Articular chondrocyte of knee joint (primary cell): ENCODE data around the gene MUC5B. TPM values are rescaled to one million over a fixed set of nuclear protein-coding genes. Genes with fewer than 3 reads are reported as not detected.

ENCODE experiments used
- small RNA-seq: library from RNA; depleted of rRNA; stranded (forward); fragments of <200 nt; gene quantifications from one replicate; pipeline ENCODE3, GENCODE V24; 2012
- total RNA-seq: library from RNA; depleted of rRNA; stranded (reverse); fragments of >200 nt; gene quantifications from 2 replicates; pipeline ENCODE4 v1.2.3, GENCODE V29; 2012

MUC5B gene, protein sequence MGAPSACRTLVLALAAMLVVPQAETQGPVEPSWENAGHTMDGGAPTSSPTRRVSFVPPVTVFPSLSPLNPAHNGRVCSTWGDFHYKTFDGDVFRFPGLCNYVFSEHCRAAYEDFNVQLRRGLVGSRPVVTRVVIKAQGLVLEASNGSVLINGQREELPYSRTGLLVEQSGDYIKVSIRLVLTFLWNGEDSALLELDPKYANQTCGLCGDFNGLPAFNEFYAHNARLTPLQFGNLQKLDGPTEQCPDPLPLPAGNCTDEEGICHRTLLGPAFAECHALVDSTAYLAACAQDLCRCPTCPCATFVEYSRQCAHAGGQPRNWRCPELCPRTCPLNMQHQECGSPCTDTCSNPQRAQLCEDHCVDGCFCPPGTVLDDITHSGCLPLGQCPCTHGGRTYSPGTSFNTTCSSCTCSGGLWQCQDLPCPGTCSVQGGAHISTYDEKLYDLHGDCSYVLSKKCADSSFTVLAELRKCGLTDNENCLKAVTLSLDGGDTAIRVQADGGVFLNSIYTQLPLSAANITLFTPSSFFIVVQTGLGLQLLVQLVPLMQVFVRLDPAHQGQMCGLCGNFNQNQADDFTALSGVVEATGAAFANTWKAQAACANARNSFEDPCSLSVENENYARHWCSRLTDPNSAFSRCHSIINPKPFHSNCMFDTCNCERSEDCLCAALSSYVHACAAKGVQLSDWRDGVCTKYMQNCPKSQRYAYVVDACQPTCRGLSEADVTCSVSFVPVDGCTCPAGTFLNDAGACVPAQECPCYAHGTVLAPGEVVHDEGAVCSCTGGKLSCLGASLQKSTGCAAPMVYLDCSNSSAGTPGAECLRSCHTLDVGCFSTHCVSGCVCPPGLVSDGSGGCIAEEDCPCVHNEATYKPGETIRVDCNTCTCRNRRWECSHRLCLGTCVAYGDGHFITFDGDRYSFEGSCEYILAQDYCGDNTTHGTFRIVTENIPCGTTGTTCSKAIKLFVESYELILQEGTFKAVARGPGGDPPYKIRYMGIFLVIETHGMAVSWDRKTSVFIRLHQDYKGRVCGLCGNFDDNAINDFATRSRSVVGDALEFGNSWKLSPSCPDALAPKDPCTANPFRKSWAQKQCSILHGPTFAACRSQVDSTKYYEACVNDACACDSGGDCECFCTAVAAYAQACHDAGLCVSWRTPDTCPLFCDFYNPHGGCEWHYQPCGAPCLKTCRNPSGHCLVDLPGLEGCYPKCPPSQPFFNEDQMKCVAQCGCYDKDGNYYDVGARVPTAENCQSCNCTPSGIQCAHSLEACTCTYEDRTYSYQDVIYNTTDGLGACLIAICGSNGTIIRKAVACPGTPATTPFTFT (N-terminal part only)
- not detected in 2 replicates for total RNA-seq

DNA sequence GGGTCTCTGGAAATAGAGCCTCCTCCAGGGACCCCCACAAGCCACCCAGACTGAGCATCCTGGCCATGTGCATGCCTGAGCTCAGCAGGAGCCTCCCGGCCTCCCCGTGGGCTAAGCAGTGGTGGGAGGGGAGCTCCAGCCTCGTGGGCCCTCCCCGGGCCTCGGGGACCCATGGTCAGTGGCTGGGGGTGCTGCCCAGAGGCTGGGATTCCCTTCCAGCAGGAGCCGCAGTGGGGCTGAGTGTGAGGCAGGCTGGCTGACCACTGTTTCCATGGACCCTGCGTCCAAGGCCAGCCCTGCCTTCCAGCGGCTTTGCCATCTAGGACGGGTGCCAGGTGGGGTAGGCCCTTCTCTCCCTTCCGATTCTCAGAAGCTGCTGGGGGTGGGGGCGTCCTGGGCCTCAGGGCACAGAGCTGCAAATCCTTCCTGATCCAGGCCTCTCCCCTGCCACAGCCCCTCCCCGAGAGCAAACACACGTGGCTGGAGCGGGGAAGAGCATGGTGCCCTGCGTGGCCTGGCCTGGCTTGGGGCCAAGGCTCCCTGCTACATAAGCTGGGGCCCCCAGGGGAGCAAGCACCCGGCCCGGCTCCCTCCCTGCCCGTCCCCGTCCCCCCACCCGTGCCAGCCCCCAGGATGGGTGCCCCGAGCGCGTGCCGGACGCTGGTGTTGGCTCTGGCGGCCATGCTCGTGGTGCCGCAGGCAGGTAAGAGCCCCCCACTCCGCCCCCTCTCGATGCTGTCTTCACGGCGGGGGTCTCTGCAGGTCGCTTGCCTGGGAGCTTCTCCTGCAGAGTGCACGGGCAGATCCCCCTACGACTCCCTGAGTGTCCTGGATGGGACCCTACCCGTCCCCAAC is at the start of gene MUC5B:
Gene MUC5B, plus strand, starts transcription at position 576 of the 855 bp plus-strand sequence. Its CDS starts 58 bp downstream, at position 634.

DNA sequence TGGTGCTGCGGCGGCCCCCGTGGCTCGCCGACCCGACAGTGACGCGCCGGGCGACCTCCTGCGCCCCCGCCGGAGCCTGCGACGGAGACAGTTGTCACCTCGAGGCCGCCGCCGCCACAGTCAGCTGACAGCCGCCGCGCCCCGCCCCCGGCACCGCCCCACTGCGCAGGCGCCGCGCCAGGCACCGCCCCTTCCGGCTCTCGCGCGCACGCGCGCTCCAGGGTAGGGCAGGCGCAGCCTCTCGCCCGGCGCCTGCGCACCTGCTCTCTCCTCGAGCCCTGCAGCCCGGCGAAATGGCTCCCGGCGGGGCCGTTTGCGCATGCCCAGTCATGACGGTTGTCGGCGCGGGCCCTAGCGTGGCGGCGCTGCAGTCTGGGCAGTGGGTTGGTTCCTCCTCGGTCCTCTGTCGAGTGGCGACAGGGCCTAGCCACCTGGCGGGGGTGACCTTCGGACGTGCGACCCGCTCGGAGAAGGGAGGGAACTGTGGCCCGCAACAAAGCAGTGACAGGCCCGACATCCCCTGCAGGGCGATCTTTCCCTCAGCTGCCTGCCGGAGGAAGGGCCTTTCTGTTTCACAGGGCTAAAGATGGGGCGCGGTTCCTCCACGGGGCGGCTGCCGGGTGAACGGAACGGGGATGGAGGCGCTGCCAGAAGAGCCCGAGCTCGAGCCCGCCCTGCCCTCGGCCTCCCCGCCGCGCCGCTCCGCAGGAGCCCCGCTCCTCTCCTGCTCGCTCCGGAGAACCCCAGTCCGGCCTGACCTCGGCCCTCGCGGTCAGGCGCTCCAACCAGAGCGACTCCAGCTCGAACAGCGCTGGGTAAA is 86.8 kb downstream of the MUC5B start, which contains the start of gene TOLLIP:
Gene TOLLIP, minus strand, starts transcription at position 135 of the 820 bp plus-strand sequence. Its CDS starts 134 bp downstream, at position 1.

Small RNAs within 50 kb of the gene (small RNA-seq; reads per million reads assigned to genes)
- not detected for gene MIR6744

Other genes with a start within 250 kb of the MUC5B start
- not detected in 2 replicates for gene MUC6, start 186.3 kb upstream of the MUC5B start, total RNA-seq
- gene MUC2, start 148.2 kb upstream of the MUC5B start, total RNA-seq = not detected in 2 replicates
- gene MUC5AC, start 65.1 kb upstream of the MUC5B start, total RNA-seq = not detected in 2 replicates
- 26.6 and 30.2 TPM in 2 replicates for gene TOLLIP, start 86.6 kb downstream of the MUC5B start, total RNA-seq
- gene BRSK2, start 166.9 kb downstream of the MUC5B start, total RNA-seq = under 0.01 TPM in 1 of 2 replicates, not detected in the other